Calu3 (cell line): Measurements from ENCODE around the gene AUH. TPM values are rescaled to one million over a fixed set of nuclear protein-coding genes. Genes with fewer than 3 reads are reported as not detected.

Source experiments
- BruUV-seq: library from RNA; stranded (reverse); fragments of 400-500 nt; replicated peaks from 2 replicates; lab custom pipeline; 2021; lab: Mats Ljungman, UMichigan
- CTCF ChIA-PET: fragments of 300-600 bp; sonication (Branson Sonifier 250); formaldehyde crosslinking; loops from one replicate; lab custom pipeline; 2022; ENCODE audit warnings: antibody characterized with exemption; lab: Charles Lee
- DNase-seq: peaks from one replicate; pipeline ENCODE4 v3.0.0; 2022
- H3K27ac Mint-ChIP-seq: one replicate; pipeline ENCODE4 v1.8.0; 2022; ENCODE audit warnings: mixed read lengths; ENCODE audit not compliant: unreplicated experiment
- H3K27me3 Mint-ChIP-seq: one replicate; pipeline ENCODE4 v1.8.0; 2022; ENCODE audit warnings: mixed read lengths; ENCODE audit not compliant: unreplicated experiment
- H3K36me3 Mint-ChIP-seq: one replicate; pipeline ENCODE4 v1.8.0; 2022; ENCODE audit warnings: mild to moderate bottlenecking, moderate library complexity, mixed read lengths; ENCODE audit not compliant: insufficient read depth, unreplicated experiment
- H3K4me1 Mint-ChIP-seq: one replicate; pipeline ENCODE4 v1.8.0; 2022; ENCODE audit warnings: mild to moderate bottlenecking, low read depth, mixed read lengths; ENCODE audit not compliant: unreplicated experiment
- H3K4me3 Mint-ChIP-seq: one replicate; pipeline ENCODE4 v1.8.0; 2022; ENCODE audit warnings: mild to moderate bottlenecking, low read depth, moderate library complexity, mixed read lengths; ENCODE audit not compliant: unreplicated experiment
- H3K9me3 Mint-ChIP-seq: one replicate; pipeline ENCODE4 v1.8.0; 2022; ENCODE audit warnings: low read depth, mixed read lengths; ENCODE audit not compliant: unreplicated experiment
- CTCF ChIP-seq: fragments of 200-600 bp; IDR thresholded peaks from one replicate; pipeline ENCODE4 v1.8.0; 2022; ENCODE audit warnings: antibody characterized with exemption; ENCODE audit not compliant: unreplicated experiment
- intact Hi-C: fragments of 100-400 bp; cut with micrococcal nuclease; formaldehyde crosslinking; loops from one replicate; pipeline ENCODE4 v1.10.0; 2022; ENCODE audit not compliant: unreplicated experiment
- total RNA-seq: library from RNA; stranded (reverse); gene quantifications from 2 replicates; pipeline ENCODE4 v1.2.3, GENCODE V29; 2022

The AUH gene
- total RNA-seq, 1 experiment from 2014 or later = 13.4 TPM

- Mint-ChIP-seq H3K4me3 (no peak overlapping the region), H3K9me3 (no peaks in the 10 kb centered on the region), H3K4me1 (peaks cover 12% of the 10 kb centered on the region), H3K27me3 (no peaks in the 10 kb centered on the region), H3K36me3 (no peaks in the 10 kb centered on the region), H3K27ac (no peak overlapping the region)
- no peak for DNase-seq
- no peak for TF ChIP-seq CTCF
- CTCF ChIA-PET = interaction anchor here (1.2 kb wide), 1 partner anchor 12 kb away, joined by 4 read pairs; no protein-coding TSS in a partner anchor
- intact Hi-C loops = no loop called here
- BruUV-seq = no TSS peak
These were observed 183.9 kb downstream of the AUH start for GRCh38 chr9:91177661-91178280.

GRCh38 chr9:91177081-91177480, 184.6 kb downstream of the AUH start:
- CTCF ChIA-PET = interaction anchor here (1.2 kb wide), 1 partner anchor 12 kb away, joined by 4 read pairs; no protein-coding TSS in a partner anchor
- Mint-ChIP-seq H3K4me1 (peaks cover 8% of the 10 kb centered on the region), H3K27ac (no peak overlapping the region), H3K9me3 (no peaks in the 10 kb centered on the region), H3K36me3 (no peaks in the 10 kb centered on the region), H3K4me3 (no peak overlapping the region), H3K27me3 (no peaks in the 10 kb centered on the region)
- intact Hi-C loops = no loop called here
- no peak for TF ChIP-seq CTCF
- DNase-seq = no peak
- no TSS peak for BruUV-seq

GRCh38 chr9:91176426-91176825, 185.3 kb downstream of the AUH start:
- DNase-seq = no peak
- BruUV-seq = no TSS peak
- H3K27ac Mint-ChIP-seq = no peak overlapping the region
- no peak overlapping the region for H3K4me3 Mint-ChIP-seq
- no peak for TF ChIP-seq CTCF
- intact Hi-C loops = no loop called here
- no peaks in the 10 kb centered on the region for H3K36me3 Mint-ChIP-seq
- peaks cover 8% of the 10 kb centered on the region for H3K4me1 Mint-ChIP-seq
- no peaks in the 10 kb centered on the region for H3K9me3 Mint-ChIP-seq
- H3K27me3 Mint-ChIP-seq = no peaks in the 10 kb centered on the region
- CTCF ChIA-PET = no interaction called here

GRCh38 chr9:91174772-91175171, 186.9 kb downstream of the AUH start:
- H3K4me3 Mint-ChIP-seq = no peak overlapping the region
- no peaks in the 10 kb centered on the region for H3K27me3 Mint-ChIP-seq
- H3K9me3 Mint-ChIP-seq = no peaks in the 10 kb centered on the region
- TF ChIP-seq CTCF = no peak
- intact Hi-C loops = no loop called here
- no peak overlapping the region for H3K27ac Mint-ChIP-seq
- BruUV-seq = no TSS peak
- CTCF ChIA-PET = no interaction called here
- H3K36me3 Mint-ChIP-seq = no peaks in the 10 kb centered on the region
- DNase-seq = no peak
- H3K4me1 Mint-ChIP-seq = peaks cover 8% of the 10 kb centered on the region
